GM18505 (cell line): ENCODE data around the gene RPL39L.
A peak's percentile ranks its signal among the peaks of the same experiment; 100 is the strongest.

ENCODE experiments used
- ATAC-seq: cut with Tn5 transposase; IDR thresholded peaks from one replicate; pipeline ENCODE4 v1.9.1; 2021; ENCODE audit not compliant: unreplicated experiment
- POLR2A ChIP-seq: IDR thresholded peaks from 4 replicates; pipeline ENCODE4 v1.6.1; 2011; ENCODE audit warnings: borderline replicate concordance; ENCODE audit not compliant: insufficient read depth, insufficient read length; ENCODE audit errors: extremely low read depth

The RPL39L gene

DNA sequence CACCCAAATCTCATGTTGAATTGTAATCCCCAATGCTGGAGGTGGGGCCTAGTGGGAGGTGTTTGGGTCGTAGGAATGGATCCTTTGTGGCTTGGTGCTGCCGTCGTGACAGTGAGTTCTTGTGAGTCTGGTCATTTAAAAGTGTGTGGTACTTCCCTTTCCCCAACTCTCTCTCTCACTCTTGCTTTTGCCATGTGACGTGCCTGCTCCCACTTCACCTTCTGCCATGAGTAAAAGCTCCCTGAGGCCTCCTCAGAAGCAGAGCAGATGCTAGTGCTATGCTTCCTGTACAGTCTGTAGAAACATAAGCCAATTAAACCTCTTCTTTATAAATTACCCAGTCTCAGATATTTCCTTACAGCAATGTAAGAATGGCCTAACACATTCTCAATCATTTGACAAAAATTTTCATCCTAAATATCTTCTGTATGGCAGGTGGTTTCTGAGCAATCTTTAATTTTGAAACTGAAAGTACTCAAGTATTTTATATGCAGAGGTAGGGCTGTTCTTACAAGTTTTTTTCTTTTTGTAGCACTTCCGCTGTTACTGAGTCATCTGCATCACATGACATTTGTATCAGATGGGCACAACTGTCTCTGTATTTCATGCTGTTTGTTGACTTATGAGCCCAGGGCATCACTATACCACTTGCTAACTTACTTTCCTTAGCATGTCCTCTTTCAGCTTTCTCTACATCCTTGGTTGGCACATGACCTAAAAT lies 8.8 kb downstream of the RPL39L start:
- ATAC-seq: peak; percentile 67
- TF ChIP-seq POLR2A: no peak

DNA sequence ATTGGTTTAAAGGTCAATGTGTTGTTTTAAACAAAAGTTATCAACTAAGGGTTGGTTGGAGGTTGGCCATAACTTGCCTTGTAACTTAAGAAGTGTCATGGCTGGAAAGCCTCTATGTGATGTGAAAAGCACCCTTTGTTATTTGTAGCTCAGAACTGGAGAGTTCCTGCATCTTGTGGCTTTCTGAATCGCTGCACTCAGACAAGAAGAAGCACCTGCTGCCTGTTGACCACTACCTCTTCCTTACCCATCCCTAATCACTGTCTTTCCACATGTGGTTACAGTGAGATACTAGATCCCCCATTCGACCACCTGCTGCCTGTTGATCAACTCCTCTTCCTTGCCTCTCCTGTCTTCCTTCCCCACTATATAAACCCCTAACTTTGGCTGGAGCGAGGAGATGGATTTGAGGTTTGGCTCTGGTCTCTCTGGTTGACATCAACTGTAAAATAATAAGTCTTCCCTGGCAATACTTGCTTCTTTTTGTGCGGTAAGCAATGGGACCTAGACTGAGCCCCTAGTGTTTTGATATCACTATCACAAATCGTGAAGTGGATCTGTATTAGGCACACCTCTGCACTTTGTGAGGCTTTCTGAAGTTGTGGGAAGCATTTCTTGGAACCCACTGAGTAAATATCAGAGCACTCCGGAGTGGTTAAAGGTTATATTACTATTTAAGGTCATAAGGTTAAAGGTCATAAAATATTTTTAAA lies 13.8 kb downstream of the RPL39L start:
- TF ChIP-seq POLR2A: no peak
- ATAC-seq: peak; percentile 86

DNA sequence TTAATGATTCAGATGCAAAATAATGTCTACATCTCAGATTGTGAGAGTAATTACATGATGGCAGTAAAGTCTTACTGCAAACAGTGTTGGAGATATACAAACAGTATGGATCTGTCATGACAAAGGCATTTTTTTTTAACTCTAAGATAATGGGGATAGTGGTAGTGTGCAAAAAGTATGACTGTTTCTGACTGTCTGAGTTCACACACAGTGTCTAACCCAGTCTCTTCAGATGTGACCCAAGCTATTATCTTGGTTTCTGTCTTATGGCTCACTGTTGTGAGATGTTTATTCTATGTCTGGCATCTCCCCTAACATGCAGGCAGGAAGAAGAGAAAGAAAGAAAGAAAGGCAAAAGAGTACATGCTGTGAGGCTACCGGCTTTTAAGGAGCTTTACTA lies 17.0 kb downstream of the RPL39L start:
- no peak for ATAC-seq
- TF ChIP-seq POLR2A: no peak

DNA sequence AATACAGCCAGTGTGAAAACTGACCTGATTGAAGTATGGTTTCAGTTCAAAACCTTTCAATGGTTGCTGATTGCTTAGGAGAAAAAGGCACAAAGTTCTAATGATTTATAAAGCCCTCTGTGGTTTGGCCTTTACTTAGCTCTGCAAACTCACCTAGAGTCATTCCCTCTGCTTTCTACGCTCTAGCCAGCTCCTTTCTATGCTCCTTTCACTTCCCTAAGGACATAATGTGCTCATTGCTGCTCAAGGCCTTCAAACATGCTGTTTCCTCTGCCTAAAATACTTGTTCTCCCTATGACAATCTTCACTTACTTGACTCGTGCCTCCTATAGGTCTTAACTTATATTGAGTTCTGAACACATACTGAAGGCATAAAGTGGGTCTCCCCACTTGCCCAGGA lies 19.0 kb downstream of the RPL39L start:
- no peak for ATAC-seq
- no peak for TF ChIP-seq POLR2A

DNA sequence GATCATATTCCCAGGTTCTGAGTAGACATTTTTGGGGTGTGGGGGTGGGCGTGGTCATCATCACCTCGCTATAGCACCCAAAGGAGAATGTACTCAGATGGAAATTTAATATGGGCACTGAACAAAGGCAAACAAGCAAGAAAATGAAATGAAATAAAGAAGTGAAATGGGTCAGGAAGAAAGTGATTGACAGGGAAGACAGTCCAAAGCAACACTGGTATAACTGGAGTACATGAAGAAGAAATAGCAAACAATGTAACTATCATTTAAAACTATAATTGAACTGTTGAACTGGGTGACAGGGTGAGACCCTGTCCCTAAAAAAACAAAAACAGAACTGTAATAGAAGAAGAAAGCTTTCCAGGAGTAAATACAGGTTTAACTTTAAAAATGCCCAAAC lies 24.8 kb downstream of the RPL39L start:
- ATAC-seq: no peak
- no peak for TF ChIP-seq POLR2A

DNA sequence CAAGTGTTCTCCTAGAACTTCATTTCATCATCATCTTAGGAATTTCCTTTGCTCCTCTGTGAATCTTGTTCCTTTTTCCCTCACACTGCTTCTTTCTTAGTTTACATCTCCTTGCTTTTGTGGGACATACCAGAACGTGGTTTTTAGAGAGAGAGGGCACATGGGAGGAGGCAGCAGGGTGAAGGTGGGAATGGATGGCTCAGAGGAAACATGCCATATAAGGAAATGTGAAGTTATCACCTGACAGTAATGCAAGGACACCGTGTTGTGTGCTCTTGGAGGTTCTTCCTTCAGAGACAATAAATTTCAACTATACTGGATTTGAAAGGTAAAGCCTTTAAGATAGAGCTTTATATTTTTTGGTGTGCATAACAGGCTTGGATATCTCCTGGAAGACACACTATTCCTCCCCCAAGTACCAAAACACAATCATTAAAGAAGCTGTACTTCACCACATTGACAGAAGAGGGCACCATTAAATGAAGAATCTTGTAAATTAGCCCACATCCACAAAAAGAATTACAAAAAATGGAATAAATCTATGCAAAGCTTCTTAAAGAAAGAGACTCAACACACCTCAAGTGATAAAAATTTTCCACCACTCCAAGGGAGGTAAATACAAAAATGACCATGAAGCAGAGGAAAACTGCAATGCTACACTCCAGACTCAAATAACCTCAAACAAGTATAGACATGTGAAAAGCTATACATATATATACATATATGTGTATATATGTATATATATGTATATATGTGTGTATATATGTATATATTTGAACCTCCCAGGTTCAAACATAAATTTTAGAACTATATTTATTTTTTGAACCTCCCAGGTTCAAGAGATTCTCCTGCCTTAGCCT lies 26.1 kb downstream of the RPL39L start:
- no peak for TF ChIP-seq POLR2A
- no peak for ATAC-seq

DNA sequence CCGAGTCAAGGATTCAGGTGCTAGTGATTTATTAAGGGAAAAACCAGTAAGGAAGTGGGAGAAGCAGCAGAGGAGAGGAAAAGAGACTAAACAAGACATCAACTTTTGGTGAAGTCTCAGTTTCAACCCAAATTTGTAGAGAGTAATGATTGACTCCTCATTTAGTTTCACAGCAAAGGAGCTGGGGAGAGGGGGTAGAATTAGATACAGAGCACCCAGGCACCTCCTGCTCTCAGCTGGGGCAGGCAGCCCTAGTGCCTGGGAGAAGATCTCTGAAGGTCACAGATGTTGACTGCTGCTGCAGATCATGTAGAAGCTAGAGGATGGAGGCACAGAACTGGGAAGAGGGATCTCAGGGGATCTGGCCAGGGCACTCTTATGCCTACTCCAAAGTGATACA lies 29.1 kb downstream of the RPL39L start:
- ATAC-seq: no peak
- TF ChIP-seq POLR2A: no peak

DNA sequence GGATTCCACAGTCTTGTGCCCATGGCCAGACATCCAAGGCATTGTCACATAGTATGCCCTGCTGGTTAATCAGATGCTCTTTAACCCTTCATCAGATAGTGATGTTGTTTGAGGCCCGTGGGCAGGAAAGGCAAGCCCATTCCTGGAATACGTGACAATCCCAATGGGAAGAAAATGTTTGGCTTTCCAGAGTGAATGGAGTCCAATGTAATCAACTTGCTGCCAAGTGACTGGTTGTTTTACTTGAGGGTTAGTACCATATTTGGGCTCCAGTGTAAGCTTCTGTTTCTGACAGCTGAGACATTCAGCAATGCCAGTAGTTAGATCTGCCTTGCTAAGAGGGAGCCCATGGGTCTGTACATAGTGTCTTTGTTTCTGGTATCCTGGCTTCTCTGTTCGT lies 31.3 kb downstream of the RPL39L start:
- no peak for TF ChIP-seq POLR2A
- no peak for ATAC-seq

DNA sequence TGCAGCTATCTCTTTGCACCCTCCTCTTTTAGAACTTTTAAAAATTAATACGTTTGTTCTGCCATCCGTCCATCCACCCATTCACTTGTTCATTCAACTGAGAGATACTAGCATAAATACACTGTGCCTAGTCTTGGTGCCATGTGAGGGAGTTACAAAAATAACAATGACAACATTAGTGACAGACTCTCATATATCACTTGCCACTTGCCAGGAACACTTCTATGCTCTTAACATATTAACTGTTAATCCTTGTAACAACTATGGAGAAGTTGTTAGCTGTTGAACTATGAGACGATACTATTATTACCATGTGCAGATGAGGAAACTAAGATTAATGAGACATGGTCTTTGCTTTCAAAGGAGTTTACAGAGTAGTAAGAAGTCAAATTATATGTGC lies 33.6 kb downstream of the RPL39L start:
- no peak for TF ChIP-seq POLR2A
- no peak for ATAC-seq

DNA sequence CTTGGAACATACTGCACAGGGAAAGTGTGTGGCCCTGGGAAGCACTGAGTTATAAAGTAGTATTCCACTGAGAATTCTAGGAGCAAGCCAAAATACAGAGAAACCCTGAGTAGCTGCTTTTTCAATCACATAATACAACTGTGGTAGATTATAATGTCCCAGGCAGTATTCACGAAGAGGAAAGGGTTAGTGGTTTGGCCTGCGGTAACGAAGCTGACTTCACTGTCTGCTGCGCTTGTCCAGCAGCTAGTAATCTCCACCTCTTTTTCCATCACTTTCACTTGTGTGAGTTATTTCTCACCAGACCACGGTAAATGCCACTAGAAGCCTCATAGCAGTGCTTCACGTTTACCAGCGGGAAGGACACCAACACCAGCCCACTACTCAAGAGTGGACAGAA lies 34.4 kb downstream of the RPL39L start:
- TF ChIP-seq POLR2A: no peak
- no peak for ATAC-seq

DNA sequence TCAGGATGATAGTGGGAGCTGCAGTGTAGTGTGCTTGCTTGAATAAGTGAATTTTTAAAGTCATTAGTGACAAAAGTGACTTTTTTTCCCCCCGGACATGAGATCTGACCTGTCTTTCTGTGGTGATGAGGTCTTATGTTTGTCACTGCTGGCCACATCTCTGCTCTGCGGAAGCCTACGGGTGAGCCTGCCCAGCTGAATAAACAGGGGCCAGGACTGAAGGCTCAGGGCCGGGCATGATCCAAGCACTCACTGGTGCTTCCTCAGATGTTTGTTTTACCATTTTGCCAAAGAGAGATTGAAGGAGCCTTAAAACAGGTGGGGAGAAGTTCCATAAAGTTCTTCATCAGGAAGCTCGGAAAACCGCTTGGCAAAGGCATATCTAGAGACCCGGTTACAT lies 35.0 kb downstream of the RPL39L start:
- TF ChIP-seq POLR2A: no peak
- no peak for ATAC-seq

DNA sequence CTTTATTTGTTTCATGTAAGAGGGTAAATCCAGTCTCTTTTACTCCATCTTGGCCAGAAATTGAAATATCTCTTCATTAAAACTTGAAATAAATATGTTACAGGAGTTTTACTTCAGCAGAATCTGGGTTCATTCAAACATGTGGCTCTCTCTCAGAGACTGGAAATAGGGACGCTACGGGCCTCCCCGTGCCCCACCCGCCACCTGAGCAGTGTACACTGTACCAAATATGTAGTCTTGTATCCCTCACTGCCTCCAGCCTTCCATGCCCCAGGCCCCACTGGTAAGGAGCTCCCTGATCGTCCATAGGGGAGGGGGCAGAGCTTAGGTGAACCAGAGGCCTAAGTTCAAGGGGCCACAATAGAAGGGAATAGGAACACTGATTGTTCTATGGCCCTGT lies 36.0 kb downstream of the RPL39L start:
- TF ChIP-seq POLR2A: no peak

DNA sequence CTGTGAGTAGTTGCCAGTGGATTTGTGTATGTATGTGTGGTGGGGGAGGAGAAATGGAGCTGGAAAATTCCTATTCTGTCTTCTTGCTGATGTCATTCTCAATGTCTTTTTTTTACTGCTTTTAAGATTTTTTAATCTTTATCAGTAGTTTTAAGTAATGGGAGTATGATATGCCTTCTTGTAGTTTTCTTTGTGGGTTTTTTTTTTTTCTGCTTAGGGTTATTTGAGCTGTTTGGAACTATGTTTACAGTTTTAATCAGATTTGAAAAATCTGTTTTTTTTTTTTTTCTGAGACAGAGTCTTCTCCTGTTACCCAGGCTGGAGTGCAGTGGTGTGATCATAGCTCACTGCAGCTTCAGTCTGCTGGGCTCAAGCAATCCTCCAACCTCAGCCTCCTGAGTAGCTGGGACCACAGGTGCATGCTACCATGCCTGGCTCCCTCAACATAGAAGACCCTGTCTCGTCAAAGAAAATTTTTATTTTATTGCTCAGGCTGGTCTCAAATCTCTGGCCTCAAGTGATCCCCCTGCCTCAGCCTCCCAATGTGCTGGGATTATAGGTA lies 37.1 kb downstream of the RPL39L start:
- no peak for ATAC-seq
- TF ChIP-seq POLR2A: no peak

More for the DNA sequence above, 36.0 kb downstream of the RPL39L start:
- no peak for ATAC-seq
